PC-3 (cell line): ENCODE measurements around the gene TPM1.

Experiments used
- EZH2 ChIP-seq: fragments of 300-600 bp; sonication (generic); IDR thresholded peaks from one replicate; pipeline ENCODE4 v1.6.1; 2017; ENCODE audit warnings: antibody characterized with exemption, mild to moderate bottlenecking, low read length; ENCODE audit not compliant: unreplicated experiment
- TF ChIP-seq, protein P1 (sequence below): fragments of 300-600 bp; sonication (generic); conservative IDR thresholded peaks from 2 replicates; pipeline ENCODE4 v1.5.1; 2017; ENCODE audit warnings: antibody characterized with exemption, low read depth, mild to moderate bottlenecking, low read length

DNA sequence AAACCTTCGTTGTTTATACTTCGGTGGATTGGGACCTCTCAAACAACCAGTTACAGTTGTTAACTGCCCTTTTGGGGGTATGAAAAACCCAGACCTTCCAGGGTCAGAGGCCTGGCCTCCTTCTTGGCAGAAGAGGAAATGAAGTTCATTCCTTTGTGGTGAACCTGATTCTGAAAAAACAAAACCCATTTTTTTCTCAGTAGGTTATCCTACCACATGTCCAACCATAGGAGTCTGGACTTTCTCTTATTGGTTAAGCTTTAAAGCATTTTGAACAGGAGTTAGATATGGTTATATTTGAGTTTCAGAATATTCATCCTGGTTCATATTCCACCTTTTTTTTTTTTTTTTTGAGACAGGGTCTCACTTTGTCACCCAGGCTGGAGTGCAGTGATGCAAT is 71.9 kb downstream of the TPM1 start:
- TF ChIP-seq, protein P1, sequence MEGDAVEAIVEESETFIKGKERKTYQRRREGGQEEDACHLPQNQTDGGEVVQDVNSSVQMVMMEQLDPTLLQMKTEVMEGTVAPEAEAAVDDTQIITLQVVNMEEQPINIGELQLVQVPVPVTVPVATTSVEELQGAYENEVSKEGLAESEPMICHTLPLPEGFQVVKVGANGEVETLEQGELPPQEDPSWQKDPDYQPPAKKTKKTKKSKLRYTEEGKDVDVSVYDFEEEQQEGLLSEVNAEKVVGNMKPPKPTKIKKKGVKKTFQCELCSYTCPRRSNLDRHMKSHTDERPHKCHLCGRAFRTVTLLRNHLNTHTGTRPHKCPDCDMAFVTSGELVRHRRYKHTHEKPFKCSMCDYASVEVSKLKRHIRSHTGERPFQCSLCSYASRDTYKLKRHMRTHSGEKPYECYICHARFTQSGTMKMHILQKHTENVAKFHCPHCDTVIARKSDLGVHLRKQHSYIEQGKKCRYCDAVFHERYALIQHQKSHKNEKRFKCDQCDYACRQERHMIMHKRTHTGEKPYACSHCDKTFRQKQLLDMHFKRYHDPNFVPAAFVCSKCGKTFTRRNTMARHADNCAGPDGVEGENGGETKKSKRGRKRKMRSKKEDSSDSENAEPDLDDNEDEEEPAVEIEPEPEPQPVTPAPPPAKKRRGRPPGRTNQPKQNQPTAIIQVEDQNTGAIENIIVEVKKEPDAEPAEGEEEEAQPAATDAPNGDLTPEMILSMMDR = no peak
- TF ChIP-seq EZH2 = no peak
